Adipocyte (in vitro differentiated cells): ENCODE results near the gene KRTAP9-7.
"Not testable (repeated sequence)": the region's sequence is repeated elsewhere in the genome, so short reads cannot be mapped to it uniquely, and the experiment has no call there.

Experiments
- DNase-seq: peaks from one replicate; pipeline ENCODE4 v3.0.0-alpha.2; 2015; ENCODE audit warnings: low read depth
- H3K27me3 ChIP-seq: replicated peaks from 2 replicates; pipeline ENCODE4 v1.7.0; 2013; ENCODE audit warnings: mild to moderate bottlenecking, low read length, moderate library complexity; ENCODE audit not compliant: control insufficient read depth, insufficient read depth
- H3K36me3 ChIP-seq: 2 replicates; pipeline ENCODE4 v1.7.0; 2013; ENCODE audit warnings: low read length, mild to moderate bottlenecking, moderate library complexity; ENCODE audit not compliant: control insufficient read depth, insufficient read depth, severe bottlenecking
- H3K4me1 ChIP-seq: 2 replicates; pipeline ENCODE4 v1.7.0; 2013; ENCODE audit warnings: mild to moderate bottlenecking, low read length, moderate library complexity; ENCODE audit not compliant: control insufficient read depth, insufficient read depth
- H3K4me3 ChIP-seq: 2 replicates; pipeline ENCODE4 v1.7.0; 2013; ENCODE audit warnings: mild to moderate bottlenecking, low read length, moderate library complexity
- H3K9ac ChIP-seq: 2 replicates; pipeline ENCODE4 v1.7.0; 2013; ENCODE audit warnings: mild to moderate bottlenecking, low read length, moderate library complexity
- H3K9me3 ChIP-seq: 2 replicates; pipeline ENCODE4 v1.7.0; 2013; ENCODE audit warnings: mild to moderate bottlenecking, low read length, moderate library complexity; ENCODE audit not compliant: control insufficient read depth

Gene KRTAP9-7, protein sequence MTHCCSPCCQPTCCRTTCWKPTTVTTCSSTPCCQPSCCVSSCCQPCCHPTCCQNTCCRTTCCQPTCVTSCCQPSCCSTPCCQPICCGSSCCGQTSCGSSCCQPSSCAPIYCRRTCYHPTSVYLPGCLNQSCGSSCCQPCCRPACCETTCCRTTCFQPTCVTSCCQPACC

DNA sequence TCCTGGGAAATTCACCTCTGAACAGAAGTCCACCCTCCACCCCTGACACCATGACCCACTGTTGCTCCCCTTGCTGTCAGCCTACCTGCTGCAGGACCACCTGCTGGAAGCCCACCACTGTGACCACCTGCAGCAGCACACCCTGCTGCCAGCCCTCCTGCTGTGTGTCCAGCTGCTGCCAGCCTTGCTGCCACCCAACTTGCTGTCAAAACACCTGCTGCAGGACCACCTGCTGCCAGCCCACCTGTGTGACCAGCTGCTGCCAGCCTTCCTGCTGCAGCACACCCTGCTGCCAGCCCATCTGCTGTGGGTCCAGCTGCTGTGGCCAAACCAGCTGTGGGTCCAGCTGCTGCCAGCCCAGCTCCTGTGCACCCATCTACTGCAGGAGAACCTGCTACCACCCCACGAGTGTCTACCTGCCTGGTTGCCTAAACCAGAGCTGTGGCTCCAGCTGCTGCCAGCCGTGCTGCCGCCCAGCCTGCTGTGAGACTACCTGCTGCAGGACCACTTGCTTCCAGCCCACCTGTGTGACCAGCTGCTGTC, at the start of gene KRTAP9-7:
TSS of gene KRTAP9-7 (plus strand) at position 51 of the 543 bp plus-strand sequence. CDS start at position 51, 0 bp downstream.
- not testable (repeated sequence) for H3K4me3 ChIP-seq, H3K9me3 ChIP-seq, H3K4me1 ChIP-seq, H3K9ac ChIP-seq, H3K27me3 ChIP-seq, DNase-seq, H3K36me3 ChIP-seq

DNA sequence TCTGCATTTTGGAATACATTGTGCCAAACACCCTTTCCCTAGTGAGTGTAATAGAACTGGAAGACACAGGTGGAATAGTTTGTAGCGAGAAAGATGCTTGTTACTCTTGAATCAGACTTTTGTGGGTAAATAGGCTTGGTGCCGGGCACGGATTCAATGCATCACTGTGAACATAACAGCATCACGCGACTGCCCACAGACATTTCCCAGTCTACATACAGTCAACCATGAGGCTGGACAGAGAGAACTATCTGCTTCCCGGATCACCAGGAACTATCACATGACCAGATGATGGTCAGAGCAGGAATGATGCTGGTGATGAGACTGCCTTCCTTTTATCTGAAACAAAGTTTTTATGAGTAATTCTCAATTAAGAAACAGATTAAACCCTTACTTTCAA, 49.4 kb upstream of the KRTAP9-7 start:
- no peak for DNase-seq
- no peaks in the 10 kb centered on the region for H3K9me3 ChIP-seq
- H3K27me3 ChIP-seq = peaks cover 5% of the 10 kb centered on the region
- H3K4me1 ChIP-seq = no peaks in the 10 kb centered on the region
- no peak overlapping the region for H3K4me3 ChIP-seq
- no peaks in the 10 kb centered on the region for H3K36me3 ChIP-seq
- H3K9ac ChIP-seq = no peak overlapping the region

DNA sequence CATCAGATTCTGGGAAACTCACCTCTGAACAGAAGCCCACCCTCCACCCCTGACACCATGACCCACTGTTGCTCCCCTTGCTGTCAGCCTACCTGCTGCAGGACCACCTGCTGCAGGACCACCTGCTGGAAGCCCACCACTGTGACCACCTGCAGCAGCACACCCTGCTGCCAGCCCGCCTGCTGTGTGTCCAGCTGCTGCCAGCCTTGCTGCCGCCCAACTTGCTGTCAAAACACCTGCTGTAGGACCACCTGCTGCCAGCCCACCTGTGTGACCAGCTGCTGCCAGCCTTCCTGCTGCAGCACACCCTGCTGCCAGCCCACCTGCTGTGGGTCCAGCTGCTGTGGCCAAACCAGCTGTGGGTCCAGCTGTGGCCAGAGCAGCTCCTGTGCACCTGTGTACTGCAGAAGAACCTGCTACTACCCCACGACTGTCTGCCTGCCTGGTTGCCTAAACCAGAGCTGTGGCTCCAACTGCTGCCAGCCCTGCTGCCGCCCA, 48.9 kb upstream of the KRTAP9-7 start, which contains the start of gene KRTAP9-2:
TSS of gene KRTAP9-2 (plus strand) at position 51 of the 498 bp plus-strand sequence. CDS start at position 58, 7 bp downstream.
- not testable (repeated sequence) for H3K4me3 ChIP-seq, H3K36me3 ChIP-seq, H3K9me3 ChIP-seq, DNase-seq, H3K9ac ChIP-seq, H3K27me3 ChIP-seq, H3K4me1 ChIP-seq

- Histone ChIP-seq H3K9ac (no peak overlapping the region), H3K4me3 (no peak overlapping the region), H3K9me3 (no peaks in the 10 kb centered on the region), H3K27me3 (peaks cover 21% of the 10 kb centered on the region), H3K36me3 (no peaks in the 10 kb centered on the region), H3K4me1 (peaks cover 6% of the 10 kb centered on the region)
- DNase-seq = no peak
These were observed 45.4 kb upstream of the KRTAP9-7 start for GRCh38 chr17:41230094-41230493.

GRCh38 chr17:41231731-41232130, 43.8 kb upstream of the KRTAP9-7 start:
- Histone ChIP-seq H3K36me3 (no peaks in the 10 kb centered on the region), H3K9ac (no peak overlapping the region), H3K27me3 (peaks cover 16% of the 10 kb centered on the region), H3K4me3 (no peak overlapping the region), H3K9me3 (no peaks in the 10 kb centered on the region), H3K4me1 (peaks cover 6% of the 10 kb centered on the region)
- no peak for DNase-seq

GRCh38 chr17:41232399-41233105, 42.9 kb upstream of the KRTAP9-7 start, which contains the start of gene KRTAP9-3:
KRTAP9-3 (plus strand) TSS chr17:41232449; CDS start chr17:41232502, 53 bp downstream.
- DNase-seq, H3K4me3 ChIP-seq, H3K36me3 ChIP-seq, H3K9me3 ChIP-seq, H3K4me1 ChIP-seq, H3K9ac ChIP-seq: not testable (repeated sequence)
- peaks cover 16% of the 10 kb centered on the region for H3K27me3 ChIP-seq

GRCh38 chr17:41237116-41237515, 38.4 kb upstream of the KRTAP9-7 start:
- not testable (repeated sequence) for H3K4me3 ChIP-seq, H3K4me1 ChIP-seq, H3K36me3 ChIP-seq, H3K9me3 ChIP-seq, DNase-seq, H3K9ac ChIP-seq
- H3K27me3 ChIP-seq = peaks cover 11% of the 10 kb centered on the region

- not testable (repeated sequence) for H3K27me3 ChIP-seq, H3K36me3 ChIP-seq, DNase-seq, H3K9ac ChIP-seq, H3K4me1 ChIP-seq, H3K4me3 ChIP-seq, H3K9me3 ChIP-seq
These were observed 37.5 kb upstream of the KRTAP9-7 start, which contains the start of gene KRTAP9-8 for GRCh38 chr17:41237949-41238437. KRTAP9-8 (plus strand) TSS chr17:41237999; CDS start chr17:41238052, 53 bp downstream.

DNA sequence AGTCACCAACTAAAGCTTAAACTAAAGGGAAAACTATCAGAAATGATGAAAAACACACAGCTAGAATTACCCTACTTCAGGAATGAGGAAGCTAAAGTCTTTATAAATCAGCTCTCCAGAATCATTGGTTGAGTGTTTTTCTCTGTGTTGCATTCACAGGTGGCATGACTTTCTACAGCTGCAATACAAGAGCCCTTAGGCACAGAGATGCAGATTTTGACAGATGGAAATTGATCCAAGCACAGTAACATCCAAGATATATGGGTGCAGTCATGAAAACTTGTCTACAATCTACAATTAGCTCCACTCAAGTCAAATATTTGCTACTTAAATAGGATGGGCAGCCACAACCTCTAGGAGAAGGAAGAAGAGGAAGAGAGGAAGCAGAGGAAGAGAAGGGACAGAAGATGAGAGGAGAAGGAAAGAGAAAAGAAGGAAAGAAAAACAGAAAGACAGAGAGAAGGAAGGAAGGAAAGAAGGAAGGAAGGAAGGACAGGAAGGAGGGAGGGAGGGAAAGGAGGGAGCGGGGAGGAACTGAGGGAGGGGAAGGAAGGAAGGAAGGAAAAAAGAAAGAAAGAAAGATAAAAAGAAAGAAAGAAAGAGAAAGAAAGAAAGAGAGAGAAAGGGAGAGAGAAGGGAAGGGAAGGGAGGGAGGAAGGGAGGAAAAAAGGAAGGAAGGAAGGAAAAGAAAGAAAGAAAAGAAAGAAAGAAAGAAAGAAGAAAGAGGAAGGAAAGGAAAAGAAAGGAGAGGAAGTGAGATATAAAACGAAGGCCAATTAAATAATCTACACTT, 28.3 kb upstream of the KRTAP9-7 start:
- DNase-seq, H3K4me3 ChIP-seq, H3K4me1 ChIP-seq: not testable (repeated sequence)

DNA sequence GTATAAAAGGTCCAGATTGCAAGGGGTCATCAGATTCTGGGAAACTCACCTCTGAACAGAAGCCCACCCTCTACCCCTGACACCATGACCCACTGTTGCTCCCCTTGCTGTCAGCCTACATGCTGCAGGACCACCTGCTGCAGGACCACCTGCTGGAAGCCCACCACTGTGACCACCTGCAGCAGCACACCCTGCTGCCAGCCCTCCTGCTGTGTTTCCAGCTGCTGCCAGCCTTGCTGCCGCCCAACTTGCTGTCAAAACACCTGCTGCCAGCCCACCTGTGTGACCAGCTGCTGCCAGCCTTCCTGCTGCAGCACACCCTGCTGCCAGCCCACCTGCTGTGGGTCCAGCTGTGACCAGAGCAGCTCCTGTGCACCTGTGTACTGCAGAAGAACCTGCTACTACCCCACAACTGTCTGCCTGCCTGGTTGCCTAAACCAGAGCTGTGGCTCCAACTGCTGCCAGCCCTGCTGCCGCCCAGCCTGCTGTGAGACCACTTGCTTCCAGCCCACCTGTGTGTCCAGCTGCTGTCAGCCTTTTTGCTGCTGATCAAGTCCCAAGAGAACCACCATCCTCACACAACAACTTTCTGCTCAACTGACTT, 25.8 kb upstream of the KRTAP9-7 start, which contains the start of gene KRTAP9-4:
TSS of gene KRTAP9-4 (plus strand) at position 51 of the 604 bp plus-strand sequence. CDS start at position 85, 34 bp downstream.
- not testable (repeated sequence) for H3K4me1 ChIP-seq, H3K4me3 ChIP-seq, DNase-seq, H3K9me3 ChIP-seq, H3K36me3 ChIP-seq, H3K9ac ChIP-seq, H3K27me3 ChIP-seq

More for the DNA sequence above, 28.3 kb upstream of the KRTAP9-7 start:
- H3K9ac ChIP-seq, H3K36me3 ChIP-seq, H3K27me3 ChIP-seq, H3K9me3 ChIP-seq: not testable (repeated sequence)
